Measurements from ENCODE around the gene EGFR.

Gene EGFR

DNA sequence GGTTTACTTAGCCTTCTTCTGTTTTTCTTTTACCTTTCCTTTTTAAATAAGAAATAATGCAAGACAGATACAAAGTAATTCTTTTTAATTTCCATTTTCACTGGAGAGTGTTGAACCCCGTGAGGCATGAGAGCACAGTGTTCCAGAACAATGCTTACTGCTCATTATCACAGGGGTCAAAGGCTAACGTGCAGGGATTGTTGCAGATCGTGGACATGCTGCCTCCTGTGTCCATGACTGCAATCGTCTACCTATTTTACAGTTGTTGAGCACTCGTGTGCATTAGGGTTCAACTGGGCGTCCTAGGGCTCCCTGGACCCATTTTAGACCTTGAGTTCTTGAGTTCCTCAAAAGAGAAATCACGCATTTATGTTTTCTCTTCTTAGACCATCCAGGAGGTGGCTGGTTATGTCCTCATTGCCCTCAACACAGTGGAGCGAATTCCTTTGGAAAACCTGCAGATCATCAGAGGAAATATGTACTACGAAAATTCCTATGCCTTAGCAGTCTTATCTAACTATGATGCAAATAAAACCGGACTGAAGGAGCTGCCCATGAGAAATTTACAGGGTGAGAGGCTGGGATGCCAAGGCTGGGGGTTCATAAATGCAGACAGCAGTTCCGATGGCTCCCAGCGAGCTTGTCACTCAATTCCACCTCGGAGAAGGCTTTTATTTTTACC, 124.2 kb downstream of the EGFR start:
- no peak for DNase-seq (ENCODE audit: low read depth in 2 of 2, low spot score in 1 of 2)

- no peak for DNase-seq (ENCODE audit: low read depth in 2 of 2, low spot score in 1 of 2)
Observed at GRCh38 chr7:55144333-55145317, 125.8 kb downstream of the EGFR start.

DNA sequence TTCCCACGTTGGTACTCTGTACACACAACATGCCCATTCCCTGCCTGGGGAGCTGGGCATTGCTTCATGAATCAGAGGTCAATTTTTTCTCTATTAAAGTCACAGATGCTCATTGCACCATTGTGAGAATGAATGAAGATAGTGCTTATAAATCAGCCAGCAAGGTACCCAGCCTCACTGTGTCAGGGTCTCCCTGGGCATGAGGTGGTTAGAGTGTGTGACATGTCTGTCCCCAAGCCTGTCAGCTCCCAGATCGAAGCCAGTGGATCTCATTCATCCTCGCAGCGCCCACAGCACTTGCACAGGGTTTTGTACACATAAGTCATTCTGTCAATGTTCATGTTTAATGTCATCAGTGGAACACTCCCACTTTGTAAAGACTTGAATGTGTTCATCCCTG, 126.8 kb downstream of the EGFR start:
- DNase-seq (ENCODE audit: low read depth in 2 of 2, low spot score in 1 of 2), result no peak

- no peak for DNase-seq (ENCODE audit: low read depth in 2 of 2, low spot score in 1 of 2)
Observed at GRCh38 chr7:55147101-55147500, 128.3 kb downstream of the EGFR start.

- DNase-seq (ENCODE audit: low read depth in 2 of 2, low spot score in 1 of 2), result no peak
Observed at GRCh38 chr7:55147736-55148135, 128.9 kb downstream of the EGFR start.

- no peak for DNase-seq (ENCODE audit: low read depth in 2 of 2, low spot score in 1 of 2)
Observed at GRCh38 chr7:55148571-55148970, 129.8 kb downstream of the EGFR start.

DNA sequence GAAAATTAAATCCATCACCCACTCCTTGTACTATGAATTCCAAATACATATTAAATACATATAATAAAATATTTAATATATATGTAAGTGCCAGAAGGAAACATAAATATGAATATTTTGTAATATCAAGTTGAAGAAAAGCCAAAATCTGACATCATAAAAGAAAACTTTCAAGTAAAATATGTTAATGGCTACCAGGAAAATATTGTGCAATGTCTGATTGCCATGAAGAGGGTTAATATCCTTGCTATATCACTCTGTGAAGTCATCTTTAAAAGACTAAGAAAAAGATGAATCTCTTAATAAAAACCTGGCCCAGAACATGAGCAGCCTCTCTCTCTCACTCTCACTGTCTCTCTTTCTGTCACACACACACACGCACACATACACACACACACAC, 130.2 kb downstream of the EGFR start:
- DNase-seq (ENCODE audit: low read depth in 2 of 2, low spot score in 1 of 2), result no peak

DNA sequence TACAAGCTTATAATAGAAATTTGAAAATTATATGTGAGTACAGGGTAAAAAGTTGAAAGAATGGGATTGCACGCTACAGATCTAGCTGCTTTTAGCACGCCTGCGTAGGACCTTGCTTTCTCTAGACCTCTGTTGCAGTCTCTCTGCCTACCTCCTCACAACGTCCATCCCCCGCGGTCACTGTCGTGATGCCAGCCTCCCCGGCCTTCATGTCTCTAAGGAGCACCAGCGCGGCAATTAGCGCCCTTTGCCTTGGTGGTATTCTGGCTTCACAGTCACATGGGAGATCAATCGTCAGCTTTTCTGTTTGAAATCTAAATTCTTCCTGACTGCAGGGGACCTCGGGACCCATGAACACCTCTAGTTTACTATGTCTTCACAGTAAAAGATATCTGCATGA, 131.3 kb downstream of the EGFR start:
- no peak for DNase-seq (ENCODE audit: low read depth in 2 of 2, low spot score in 1 of 2)

DNA sequence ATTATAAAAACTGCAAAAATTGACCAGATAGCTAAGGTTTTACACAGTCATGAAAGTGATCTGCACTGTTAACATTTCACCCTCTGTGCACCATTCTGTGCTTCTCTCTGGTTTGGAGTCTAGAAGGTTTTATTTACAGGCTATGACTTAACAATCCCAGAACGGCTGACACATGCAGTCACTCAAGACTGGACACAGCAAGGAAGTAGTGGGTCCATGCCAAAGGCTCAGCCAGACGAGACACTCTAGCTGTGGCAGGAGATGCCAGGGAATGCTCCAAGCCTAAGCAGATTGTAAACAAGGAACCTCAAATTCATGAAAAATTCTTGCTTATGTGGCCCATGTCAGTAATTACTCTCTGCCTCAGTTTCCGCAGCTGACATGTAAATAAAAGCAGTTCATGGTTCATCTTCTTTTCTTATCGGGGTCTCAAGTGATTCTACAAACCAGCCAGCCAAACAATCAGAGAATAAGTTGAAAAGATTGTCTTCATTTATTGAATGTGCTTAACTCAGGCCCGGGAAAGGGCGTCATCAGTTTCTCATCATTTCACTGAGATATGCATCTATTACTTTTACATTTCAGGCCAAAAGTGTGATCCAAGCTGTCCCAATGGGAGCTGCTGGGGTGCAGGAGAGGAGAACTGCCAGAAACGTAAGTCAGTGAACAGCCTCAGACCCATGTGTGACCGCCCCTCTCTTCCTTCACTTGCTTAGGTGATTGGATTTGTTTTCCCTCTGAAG, 132.1 kb downstream of the EGFR start:
- DNase-seq (ENCODE audit: low read depth in 2 of 2, low spot score in 1 of 2), result no peak

GRCh38 chr7:55152516-55152915, 133.7 kb downstream of the EGFR start:
- DNase-seq (ENCODE audit: low read depth in 2 of 2, low spot score in 1 of 2), result no peak

GRCh38 chr7:55154096-55154495, 135.3 kb downstream of the EGFR start:
- DNase-seq (ENCODE audit: low read depth in 2 of 2, low spot score in 1 of 2), result no peak

GRCh38 chr7:55155351-55156117, 136.7 kb downstream of the EGFR start:
- no peak for DNase-seq (ENCODE audit: low read depth in 2 of 2, low spot score in 1 of 2)

DNA sequence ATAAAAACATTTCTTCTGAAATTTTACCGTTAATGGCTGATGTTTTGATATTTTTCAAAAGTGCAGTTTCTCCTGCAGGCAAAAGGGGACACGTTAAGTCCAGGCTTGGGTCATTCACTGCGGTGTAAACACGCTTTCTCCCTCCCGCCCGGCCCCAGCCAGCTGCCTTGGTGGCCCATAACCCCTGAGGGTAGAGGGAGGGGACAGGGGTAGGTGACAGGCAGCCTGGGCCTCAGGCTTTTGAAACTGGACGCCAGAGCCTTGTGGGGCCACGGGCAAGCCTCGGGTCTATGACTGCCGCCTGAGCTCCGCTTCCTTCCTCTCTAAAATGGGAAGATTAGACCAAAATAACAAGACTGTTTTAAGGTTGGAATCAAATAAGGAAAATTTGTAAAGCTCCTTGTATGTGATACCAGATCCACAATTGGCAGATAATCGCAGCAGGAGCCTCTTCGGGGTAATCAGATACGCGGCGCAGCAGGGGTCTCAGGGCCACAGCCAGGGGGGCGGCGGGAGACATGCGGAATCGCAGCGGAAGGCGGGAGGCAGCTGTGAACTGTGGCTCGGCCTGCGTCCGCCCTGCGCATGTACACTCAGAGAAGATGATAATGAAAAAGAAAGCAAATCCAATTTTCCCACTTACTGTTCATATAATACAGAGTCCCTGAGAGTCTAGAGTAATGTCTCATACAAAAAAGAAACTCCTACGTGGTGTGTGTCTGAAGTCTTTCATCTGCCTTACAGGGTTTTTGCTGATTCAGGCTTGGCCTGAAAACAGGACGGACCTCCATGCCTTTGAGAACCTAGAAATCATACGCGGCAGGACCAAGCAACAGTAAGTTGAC, 138.3 kb downstream of the EGFR start:
- DNase-seq (ENCODE audit: low read depth in 2 of 2, low spot score in 1 of 2), result no peak

DNA sequence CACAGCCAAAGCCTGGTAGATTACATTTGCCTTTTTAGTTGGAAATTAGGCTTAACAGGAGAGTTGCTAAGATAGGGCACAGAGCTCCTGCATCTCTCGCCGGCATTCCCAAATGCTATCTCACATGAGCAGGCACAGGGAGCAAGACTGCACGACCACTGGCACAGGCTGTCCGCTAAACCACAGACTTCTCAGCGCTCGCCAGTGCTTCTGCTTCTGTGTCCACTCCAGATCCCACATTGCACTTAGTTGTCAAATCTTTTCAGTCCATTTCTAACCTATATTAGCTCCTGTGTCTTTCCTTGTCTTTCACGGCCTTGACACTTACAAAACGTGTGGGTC, 138.9 kb downstream of the EGFR start:
- no peak for DNase-seq (ENCODE audit: low read depth in 2 of 2, low spot score in 1 of 2)

DNA sequence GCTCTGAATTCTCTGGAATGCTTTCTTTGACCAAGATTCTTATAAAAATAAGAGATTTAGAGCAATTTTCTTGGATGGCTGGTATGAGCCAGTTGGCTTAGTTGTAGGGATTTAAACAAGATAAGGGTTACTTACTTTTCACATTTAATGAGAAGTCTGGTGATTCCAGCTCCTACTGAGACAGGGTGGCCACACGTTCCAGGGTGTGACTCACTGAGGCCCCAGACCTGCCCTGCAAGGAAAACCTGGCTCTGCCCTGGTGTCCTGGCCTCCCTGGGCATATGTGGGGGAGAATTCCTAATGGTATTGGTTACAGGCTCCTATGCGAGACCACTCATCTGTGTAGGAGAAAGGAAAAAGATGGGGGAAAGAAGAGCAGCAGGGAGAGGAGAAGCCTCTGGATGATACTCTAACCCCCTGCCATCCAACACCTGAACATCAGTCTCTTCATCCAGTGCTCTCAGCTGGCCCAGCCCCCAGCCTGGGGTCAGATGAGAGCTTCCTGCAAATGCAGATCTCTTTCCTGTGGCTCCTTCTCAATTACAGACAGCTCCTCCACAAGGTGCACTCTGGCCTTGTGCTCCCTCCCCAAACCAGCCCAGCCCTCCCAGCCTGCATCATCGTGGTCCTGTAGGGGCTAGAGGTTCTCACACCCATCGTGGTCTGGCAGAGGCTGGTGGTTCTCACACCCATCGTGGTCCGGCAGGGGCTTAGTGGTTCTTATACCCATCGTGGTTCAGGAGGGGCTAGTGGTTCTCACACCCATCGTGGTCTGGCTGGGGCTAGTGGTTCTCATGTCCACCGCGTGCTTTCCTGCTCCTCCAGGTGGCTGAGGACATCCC, 139.9 kb downstream of the EGFR start:
- DNase-seq (ENCODE audit: low read depth in 2 of 2, low spot score in 1 of 2), result no peak

DNA sequence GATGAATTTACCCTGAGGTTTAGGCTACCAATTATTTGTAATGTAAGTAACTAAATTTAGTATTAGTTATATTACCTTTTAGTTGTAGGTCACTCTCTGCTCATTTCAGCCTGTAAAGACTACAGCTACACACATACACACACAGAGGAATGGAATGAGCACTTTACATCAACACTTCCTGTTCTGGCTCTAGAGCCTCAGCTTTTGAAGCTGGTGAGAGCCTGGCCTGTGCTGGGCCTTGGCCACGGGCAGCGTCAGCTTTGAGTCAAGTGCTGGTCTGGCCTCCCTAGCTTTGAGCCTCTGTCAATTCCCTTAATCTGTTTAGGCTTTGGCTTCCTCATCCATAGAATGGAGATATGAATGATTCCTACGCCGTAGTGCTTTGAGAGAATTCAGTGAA, 141.7 kb downstream of the EGFR start:
- DNase-seq (ENCODE audit: low read depth in 2 of 2, low spot score in 1 of 2), result no peak

GRCh38 chr7:55161154-55161687, 142.4 kb downstream of the EGFR start:
- DNase-seq (ENCODE audit: low read depth in 2 of 2, low spot score in 1 of 2), result no peak

- no peak for DNase-seq (ENCODE audit: low read depth in 2 of 2, low spot score in 1 of 2)
Observed at GRCh38 chr7:55162476-55162875, 143.7 kb downstream of the EGFR start.

DNA sequence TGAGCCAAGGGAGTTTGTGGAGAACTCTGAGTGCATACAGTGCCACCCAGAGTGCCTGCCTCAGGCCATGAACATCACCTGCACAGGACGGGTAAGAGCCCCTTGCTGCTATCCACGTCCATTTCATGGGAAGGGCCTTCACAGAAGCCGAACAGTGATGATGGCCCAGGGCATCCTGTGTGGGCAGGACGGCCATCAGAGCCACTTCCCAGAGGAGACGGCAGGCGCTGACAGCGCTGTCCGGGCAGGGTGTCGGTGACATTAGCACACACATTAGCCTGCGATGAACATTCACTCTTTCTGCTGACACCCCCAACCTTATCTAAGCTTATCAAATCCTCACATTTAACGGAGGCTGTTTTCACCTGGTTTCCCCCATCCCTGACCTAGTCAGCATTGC, 144.9 kb downstream of the EGFR start:
- no peak for DNase-seq (ENCODE audit: low read depth in 2 of 2, low spot score in 1 of 2)
